Bone marrow (tissue), 2 donors: Measurements from ENCODE around the gene CCPG1.

Source experiments
- DNase-seq, 2 donors: peaks; one replicate each; lab custom pipeline; 2025; lab: John Stamatoyannopoulos, UW

The CCPG1 gene

GRCh38 chr15:55387027-55387426, 21.1 kb downstream of the CCPG1 start:
- DNase-seq: no peak

- no peak for DNase-seq
Observed at GRCh38 chr15:55383687-55384086, 24.5 kb downstream of the CCPG1 start.

DNA sequence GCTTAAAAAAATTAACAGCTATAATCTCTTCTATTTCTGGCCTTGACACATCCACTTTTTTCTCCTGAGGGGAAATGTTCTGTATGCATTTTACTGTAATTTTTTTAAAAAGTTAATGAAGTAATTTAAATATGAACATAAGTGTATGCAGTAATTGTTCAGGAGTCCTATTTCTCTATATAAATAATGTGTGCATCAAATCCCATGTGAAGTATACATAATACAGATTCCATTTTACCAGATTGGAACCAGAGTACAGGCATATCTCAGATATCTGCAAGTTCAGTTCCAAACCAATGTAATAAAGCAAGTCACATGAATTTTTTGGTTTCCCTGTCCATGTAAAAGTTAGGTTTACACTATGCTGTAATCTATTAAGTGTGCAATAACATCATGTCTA, 26.6 kb downstream of the CCPG1 start:
- no peak for DNase-seq

DNA sequence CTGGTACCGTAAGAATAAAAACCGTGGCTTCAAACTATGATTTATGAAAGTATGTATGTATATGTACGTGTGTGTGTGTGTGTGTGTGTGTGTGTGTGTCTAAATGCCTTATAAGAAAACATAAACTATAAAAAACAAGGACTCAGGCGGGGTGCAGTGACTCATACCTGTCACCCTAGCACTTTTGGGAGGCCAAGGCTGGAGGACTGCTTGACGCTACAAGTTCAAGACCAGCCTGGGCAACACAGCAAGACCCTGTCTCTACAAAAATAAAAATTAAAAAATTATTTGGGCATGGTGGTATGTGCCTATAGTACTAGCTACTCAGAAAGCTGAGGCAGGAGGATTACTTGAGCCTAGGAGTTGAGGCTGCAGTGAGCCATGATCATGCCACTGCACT, 29.1 kb downstream of the CCPG1 start:
- no peak for DNase-seq

DNA sequence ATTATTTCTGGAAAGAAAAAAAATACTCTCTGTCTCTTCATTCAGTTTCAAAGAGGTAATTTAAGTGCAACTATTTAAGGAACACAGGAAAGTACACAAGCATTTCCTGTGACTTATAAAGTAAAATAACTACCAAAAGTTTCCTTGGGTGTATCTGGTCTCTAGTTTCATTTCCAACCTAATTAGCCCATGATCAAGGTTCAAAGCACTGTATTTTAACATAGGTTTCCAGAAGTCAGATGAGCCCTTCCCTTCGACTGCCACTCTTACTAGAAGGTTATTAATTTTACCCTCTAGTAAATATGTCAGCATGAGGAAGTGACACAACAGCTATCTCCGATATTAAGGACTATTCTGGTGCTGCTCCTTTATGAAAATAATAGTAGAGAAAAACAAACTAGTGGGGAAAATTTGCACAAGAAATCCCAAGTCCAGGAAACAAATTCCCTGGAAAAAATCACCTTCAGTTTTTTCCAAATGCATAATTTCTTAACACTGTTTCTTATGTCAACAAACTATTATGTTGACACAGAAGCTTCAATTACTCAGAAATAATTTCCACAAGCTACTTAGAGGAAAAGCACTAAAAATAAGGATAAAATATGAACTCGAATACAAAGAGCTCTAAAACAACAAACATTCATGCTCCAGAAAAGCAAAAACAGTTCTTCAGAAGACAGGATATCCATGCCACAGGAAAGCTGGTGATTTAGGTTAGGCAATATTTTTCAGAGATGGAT, 35.3 kb downstream of the CCPG1 start:
- peak in 1 of 2 donors; percentile 12 for DNase-seq

- DNase-seq: no peak
Observed at GRCh38 chr15:55366981-55367380, 41.2 kb downstream of the CCPG1 start.

DNA sequence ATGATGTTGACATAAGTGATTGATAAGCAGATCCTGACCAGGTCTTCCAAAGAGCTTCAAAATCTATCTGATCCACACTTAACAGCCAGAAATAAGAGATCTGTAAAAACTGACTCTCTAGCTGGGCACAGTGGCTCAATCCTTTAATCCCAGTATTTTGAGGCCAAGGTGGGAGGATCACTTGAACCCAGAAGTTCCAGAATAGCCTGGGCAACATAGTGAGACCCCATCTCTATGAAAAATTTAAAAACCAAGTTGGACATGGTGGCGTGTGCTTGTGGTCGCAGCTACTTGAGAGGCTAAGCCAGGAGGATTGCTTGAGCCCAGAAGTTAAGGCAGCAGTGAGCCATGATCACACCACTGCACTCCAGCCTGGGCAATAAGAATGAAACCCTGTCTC, 45.5 kb downstream of the CCPG1 start:
- DNase-seq: no peak

- DNase-seq: no peak
Observed at GRCh38 chr15:55361048-55361447, 47.1 kb downstream of the CCPG1 start.

DNA sequence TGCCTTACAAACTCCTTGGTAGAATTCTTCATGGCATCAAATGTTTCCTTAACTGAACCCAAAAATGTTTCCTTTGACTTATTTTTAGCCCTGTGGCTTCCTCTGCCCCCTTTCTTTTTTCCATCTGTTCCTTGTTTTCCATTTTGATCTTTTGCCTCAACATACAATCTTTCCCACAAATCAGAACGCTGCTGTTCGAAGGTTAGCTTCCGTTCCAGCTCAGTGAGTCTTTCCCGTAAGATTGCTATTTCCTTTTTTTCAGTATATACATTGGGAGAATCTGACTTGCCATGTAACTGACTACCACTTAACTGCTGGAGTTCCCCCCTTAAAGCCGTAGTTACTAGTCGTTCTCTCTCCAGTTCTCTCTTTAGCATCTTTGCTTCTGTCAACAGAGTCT, 47.9 kb downstream of the CCPG1 start:
- no peak for DNase-seq

- DNase-seq: no peak
Observed at GRCh38 chr15:55358471-55358870, 49.7 kb downstream of the CCPG1 start.

DNA sequence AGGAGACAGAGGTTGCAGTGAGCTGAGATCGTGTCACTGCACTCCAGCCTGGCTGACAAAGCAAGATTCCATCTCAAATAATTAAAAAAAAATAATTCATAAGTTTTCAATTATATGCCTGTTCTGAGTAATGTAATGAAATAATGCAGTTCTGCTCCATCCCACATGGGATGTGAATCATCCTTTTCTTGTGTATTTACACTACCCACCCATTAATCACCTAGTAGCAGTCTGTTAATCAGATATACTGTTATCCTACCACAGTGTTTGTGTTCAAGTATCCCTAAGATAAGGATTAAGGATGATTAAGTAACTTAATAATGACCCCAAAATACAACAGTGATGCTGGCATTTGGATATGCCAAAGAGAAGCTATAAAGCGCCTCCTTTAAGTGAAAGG, 50.4 kb downstream of the CCPG1 start:
- DNase-seq: no peak

- no peak for DNase-seq
Observed at GRCh38 chr15:55356985-55357585, 51.1 kb downstream of the CCPG1 start.

- DNase-seq: no peak
Observed at GRCh38 chr15:55353025-55353424, 55.1 kb downstream of the CCPG1 start.

DNA sequence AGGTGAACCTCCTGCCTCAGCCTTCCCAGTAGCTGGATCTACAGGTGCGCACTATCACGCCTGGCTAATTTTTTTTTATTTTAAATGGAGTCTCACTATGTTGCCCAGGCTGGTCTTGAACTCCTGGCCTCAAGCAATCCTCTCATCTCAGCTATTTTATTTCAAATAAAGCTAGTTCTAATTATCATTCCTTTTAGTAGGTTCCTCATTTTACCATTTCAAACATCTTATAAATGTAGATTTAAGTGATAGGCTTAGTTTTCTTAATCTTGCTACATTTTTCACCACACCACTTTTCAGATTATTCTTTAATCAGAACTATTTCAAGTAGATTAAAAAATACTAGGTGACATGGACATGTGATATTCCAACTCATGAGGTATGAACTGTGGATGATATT, 58.9 kb downstream of the CCPG1 start:
- DNase-seq: no peak

- DNase-seq: no peak
Observed at GRCh38 chr15:55348281-55348778, 59.8 kb downstream of the CCPG1 start.

- DNase-seq: no peak
Observed at GRCh38 chr15:55344206-55344605, 64.0 kb downstream of the CCPG1 start.

DNA sequence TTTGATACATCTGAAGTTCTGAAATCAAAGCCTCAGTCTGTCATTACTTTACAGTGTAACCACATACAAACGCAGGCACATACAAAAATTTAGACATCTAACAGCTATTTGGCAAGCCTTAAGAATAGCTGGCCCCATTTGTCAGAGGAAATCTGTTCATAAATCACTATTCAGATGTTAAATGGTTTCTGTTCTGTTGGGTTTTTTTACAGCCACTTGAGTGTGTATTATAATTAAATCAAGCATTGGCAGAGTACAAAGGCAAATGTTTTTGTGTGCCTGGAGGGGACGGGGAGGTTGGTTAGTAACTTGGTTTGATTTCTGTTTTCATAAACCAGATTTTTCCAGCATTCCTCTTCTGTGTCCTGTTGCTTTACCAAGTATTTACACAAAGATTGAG, 65.0 kb downstream of the CCPG1 start:
- no peak for DNase-seq

DNA sequence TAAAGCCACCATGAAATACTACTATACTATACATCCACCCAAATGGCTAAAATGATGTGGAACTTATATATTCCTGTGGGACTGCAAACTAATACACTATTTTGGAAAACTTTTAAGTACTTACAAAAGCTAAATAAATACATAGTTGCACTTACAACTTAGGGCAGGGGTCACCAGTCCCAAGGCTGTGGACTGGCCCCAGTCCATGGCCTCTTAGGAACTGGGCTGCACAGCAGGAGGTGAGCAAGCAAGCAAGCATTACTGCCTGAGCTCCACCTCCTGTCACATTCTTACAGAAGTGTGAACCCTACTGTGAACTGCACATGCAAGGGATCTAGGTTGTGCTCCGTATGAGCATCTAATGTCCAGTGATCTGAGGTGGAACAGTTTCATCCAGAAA, 71.0 kb downstream of the CCPG1 start:
- DNase-seq: no peak

GRCh38 chr15:55334997-55335396, 73.2 kb downstream of the CCPG1 start:
- DNase-seq: no peak

GRCh38 chr15:55334371-55334770, 73.8 kb downstream of the CCPG1 start:
- no peak for DNase-seq

DNA sequence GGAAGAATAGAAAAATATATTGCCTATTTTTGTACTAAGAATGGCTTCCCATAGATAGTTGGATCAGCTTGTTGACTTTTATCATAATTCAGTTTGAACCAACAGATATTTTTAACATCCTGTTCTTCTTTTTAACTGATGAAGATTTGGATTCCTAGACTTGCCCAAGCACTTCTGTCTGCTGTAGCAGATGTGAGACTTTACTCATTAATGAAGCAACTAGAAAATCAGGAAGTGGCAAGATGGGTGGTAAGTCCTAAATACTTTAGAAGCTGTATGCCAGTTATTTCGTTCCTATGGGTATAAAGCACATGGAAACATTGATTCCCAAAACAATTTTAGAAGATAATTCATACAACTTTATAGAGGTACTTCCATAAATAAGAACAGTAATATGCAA, 80.8 kb downstream of the CCPG1 start:
- DNase-seq: peak in 1 of 2 donors; percentile 58

GRCh38 chr15:55322467-55322866, 85.7 kb downstream of the CCPG1 start:
- DNase-seq: no peak

DNA sequence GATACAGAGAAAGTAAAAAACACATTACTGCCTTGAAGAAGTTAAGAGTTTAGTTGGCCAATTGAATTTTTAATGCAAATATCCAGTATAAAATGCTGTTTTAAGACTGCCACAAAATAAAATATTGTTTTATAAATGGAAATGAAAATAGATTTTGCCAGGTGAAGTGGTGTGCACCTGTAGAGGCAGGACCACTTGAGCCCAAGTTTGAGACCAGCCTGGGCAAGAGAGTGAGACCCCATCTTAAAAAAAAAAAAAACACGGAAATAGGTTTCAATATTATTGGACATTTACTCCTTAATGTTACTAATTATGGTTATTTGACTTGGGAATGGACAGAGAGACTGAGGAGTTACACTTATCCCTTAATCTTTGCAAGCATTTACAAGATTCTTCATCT, 87.2 kb downstream of the CCPG1 start:
- DNase-seq: no peak

DNA sequence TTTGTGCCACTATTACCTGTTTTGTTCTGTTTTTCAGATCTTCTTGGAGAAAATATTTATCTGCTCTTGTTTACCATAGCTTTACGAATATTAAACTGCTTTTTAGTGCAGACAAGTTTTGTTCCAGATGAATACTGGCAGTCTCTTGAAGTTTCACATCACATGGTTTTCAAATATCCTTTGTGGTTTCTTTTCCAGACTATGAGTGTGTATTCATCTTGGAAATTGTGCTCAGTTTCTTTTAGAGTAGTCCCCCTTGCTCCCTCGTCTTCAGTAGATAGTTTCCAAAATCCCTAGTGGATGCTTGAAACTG, 88.0 kb downstream of the CCPG1 start:
- no peak for DNase-seq
